ENCODE results near the gene CHD3. TPM values are rescaled to one million over a fixed set of nuclear protein-coding genes. Genes with fewer than 3 reads are reported as not detected.

Gene CHD3
- polyA plus RNA-seq, 1 donor from 2014 or later, result 115 TPM

DNA sequence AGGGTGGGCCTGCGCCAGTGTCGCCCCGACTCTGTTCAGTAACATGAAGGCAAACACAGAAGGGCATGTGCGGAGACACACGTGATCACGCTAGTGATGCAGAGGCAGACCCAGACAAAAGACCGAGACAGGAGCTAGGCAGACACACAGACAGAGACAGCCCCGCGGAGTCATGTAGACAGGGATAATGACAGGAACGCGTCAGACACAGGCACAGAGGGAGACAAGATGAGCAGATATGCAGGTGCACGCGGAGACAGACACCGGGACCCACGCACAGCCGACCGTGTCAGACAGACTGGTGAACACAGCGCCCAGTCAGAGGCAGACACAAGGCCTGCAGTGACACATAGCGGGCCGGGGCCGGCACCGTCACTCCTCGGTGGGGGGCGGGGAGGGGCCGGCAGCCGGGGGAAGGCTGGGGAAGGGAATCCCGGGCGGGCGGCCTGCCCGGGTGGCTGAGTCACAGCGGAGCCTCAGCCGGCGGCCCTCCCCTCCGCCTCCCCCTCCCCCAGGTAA, 47.1 kb upstream of the CHD3 start:
- peaks cover 81% of the 10 kb centered on the region for H3K79me2 ChIP-seq (replicated peaks; ENCODE audit: insufficient read depth, low read length)
- peak overlapping the region; percentile 94 for H3K27ac ChIP-seq (ENCODE audit: low read length)
- peak overlapping the region; percentile 99 for H3K4me3 ChIP-seq (ENCODE audit: low read length)
- peaks cover 46% of the 10 kb centered on the region for H4K20me1 ChIP-seq (ENCODE audit: insufficient read depth)
- peaks cover 8% of the 10 kb centered on the region for H3F3A ChIP-seq (ENCODE audit: insufficient read depth, low read length, poor library complexity, severe bottlenecking)
- H3K9me3 ChIP-seq (ENCODE audit: low read length), result no peaks in the 10 kb centered on the region
- H3K9me2 ChIP-seq (ENCODE audit: insufficient read depth, low read length), result no peaks in the 10 kb centered on the region
- TF ChIP-seq TAF1 (IDR thresholded peaks at IDR 0.05; ENCODE audit: low read depth) (peak; percentile 55), EZH2 (IDR thresholded peaks at IDR 0.05; ENCODE audit: borderline replicate concordance, insufficient read depth, low read length, poor library complexity, severe bottlenecking) (no peak), MXI1 (conservative IDR thresholded peaks at IDR 0.05; ENCODE audit: poor library complexity, severe bottlenecking) (peak; percentile 80), RAD21 (conservative IDR thresholded peaks at IDR 0.05) (no peak), CTCF (IDR thresholded peaks at IDR 0.05; ENCODE audit: poor library complexity, severe bottlenecking) (no peak), EP300 (conservative IDR thresholded peaks at IDR 0.05; ENCODE audit: poor library complexity, severe bottlenecking) (peak; percentile 57), POLR2AphosphoS5 (IDR thresholded peaks at IDR 0.05) (peak; percentile 83), SMC3 (conservative IDR thresholded peaks at IDR 0.05; ENCODE audit: poor library complexity) (no peak)
- TF ChIP-seq, protein P1, sequence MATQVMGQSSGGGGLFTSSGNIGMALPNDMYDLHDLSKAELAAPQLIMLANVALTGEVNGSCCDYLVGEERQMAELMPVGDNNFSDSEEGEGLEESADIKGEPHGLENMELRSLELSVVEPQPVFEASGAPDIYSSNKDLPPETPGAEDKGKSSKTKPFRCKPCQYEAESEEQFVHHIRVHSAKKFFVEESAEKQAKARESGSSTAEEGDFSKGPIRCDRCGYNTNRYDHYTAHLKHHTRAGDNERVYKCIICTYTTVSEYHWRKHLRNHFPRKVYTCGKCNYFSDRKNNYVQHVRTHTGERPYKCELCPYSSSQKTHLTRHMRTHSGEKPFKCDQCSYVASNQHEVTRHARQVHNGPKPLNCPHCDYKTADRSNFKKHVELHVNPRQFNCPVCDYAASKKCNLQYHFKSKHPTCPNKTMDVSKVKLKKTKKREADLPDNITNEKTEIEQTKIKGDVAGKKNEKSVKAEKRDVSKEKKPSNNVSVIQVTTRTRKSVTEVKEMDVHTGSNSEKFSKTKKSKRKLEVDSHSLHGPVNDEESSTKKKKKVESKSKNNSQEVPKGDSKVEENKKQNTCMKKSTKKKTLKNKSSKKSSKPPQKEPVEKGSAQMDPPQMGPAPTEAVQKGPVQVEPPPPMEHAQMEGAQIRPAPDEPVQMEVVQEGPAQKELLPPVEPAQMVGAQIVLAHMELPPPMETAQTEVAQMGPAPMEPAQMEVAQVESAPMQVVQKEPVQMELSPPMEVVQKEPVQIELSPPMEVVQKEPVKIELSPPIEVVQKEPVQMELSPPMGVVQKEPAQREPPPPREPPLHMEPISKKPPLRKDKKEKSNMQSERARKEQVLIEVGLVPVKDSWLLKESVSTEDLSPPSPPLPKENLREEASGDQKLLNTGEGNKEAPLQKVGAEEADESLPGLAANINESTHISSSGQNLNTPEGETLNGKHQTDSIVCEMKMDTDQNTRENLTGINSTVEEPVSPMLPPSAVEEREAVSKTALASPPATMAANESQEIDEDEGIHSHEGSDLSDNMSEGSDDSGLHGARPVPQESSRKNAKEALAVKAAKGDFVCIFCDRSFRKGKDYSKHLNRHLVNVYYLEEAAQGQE (IDR thresholded peaks at IDR 0.05; ENCODE audit: borderline replicate concordance), result peak; percentile 61
- no peaks in the 10 kb centered on the region for H3K36me3 ChIP-seq (ENCODE audit: insufficient read depth, low read length)
- no peaks in the 10 kb centered on the region for H3K27me3 ChIP-seq (ENCODE audit: insufficient read depth, low read depth, low read length)
- peak overlapping the region; percentile 92 for H3K9ac ChIP-seq (ENCODE audit: low read length)
- peak overlapping the region; percentile 99 for H3K4me2 ChIP-seq (ENCODE audit: low read length)
- H2AFZ ChIP-seq (ENCODE audit: low read depth, low read length), result no peak overlapping the region

DNA sequence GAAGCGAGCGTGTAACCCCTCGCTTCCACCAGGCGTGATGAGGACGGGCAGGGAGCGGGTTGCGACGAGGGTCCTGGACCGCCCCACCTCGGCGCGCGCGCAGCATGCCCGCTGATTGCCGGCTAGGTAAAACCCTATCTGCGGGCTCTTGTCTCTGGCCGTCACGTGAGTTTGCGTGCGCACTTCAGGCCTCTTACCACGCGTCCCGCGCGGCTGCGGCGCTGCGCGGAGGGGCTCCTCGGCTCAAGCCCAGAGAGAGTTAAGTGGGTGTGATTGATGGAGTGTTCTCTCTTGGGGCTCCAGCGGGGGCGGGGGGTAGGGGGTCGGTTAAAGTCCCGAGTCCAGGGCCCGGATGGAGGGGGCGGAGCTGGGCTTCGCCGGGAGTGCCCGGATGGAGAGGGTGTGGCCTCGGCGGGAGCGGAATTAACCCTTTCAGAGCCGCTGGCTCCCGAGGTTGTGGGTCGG, 46.6 kb upstream of the CHD3 start:
- Histone ChIP-seq H3K9ac (ENCODE audit: low read length) (peak overlapping the region; percentile 92), H2AFZ (ENCODE audit: low read depth, low read length) (no peak overlapping the region), H3F3A (ENCODE audit: insufficient read depth, low read length, poor library complexity, severe bottlenecking) (peaks cover 6% of the 10 kb centered on the region), H4K20me1 (ENCODE audit: insufficient read depth) (peaks cover 48% of the 10 kb centered on the region), H3K9me3 (ENCODE audit: low read length) (no peaks in the 10 kb centered on the region), H3K27me3 (ENCODE audit: insufficient read depth, low read depth, low read length) (no peaks in the 10 kb centered on the region), H3K27ac (ENCODE audit: low read length) (peak overlapping the region; percentile 94), H3K79me2 (replicated peaks; ENCODE audit: insufficient read depth, low read length) (peaks cover 82% of the 10 kb centered on the region), H3K4me2 (ENCODE audit: low read length) (peak overlapping the region; percentile 99), H3K4me3 (ENCODE audit: low read length) (peak overlapping the region; percentile 99), H3K9me2 (ENCODE audit: insufficient read depth, low read length) (no peaks in the 10 kb centered on the region), H3K36me3 (ENCODE audit: insufficient read depth, low read length) (no peaks in the 10 kb centered on the region)
- TF ChIP-seq POLR2AphosphoS5 (IDR thresholded peaks at IDR 0.05) (peak; percentile 59), MXI1 (conservative IDR thresholded peaks at IDR 0.05; ENCODE audit: poor library complexity, severe bottlenecking) (peak; percentile 28), EZH2 (IDR thresholded peaks at IDR 0.05; ENCODE audit: borderline replicate concordance, insufficient read depth, low read length, poor library complexity, severe bottlenecking) (no peak)
